ENCODE results near the gene KIRREL3.

KIRREL3 gene

GRCh38 chr11:126523441-126524205, 476.9 kb downstream of the KIRREL3 start:
- in situ Hi-C loops (cut with MboI; ENCODE audit: low pct_unique_long_range_greater_than_20kb, low sequenced_read_pairs, unreplicated experiment), result no loop called here
- no peak for DNase-seq (ENCODE audit: low spot score)

GRCh38 chr11:126522606-126523005, 478.0 kb downstream of the KIRREL3 start:
- TF ChIP-seq CTCF (IDR thresholded peaks at IDR 0.05; ENCODE audit: extremely low read depth, insufficient read depth, missing control alignments), result no peak
- DNase-seq (ENCODE audit: low spot score), result no peak
- in situ Hi-C loops (cut with MboI; ENCODE audit: low pct_unique_long_range_greater_than_20kb, low sequenced_read_pairs, unreplicated experiment), result no loop called here

More at GRCh38 chr11:126523441-126524205, 476.9 kb downstream of the KIRREL3 start:
- TF ChIP-seq CTCF (IDR thresholded peaks at IDR 0.05; ENCODE audit: extremely low read depth, insufficient read depth, missing control alignments), result no peak

GRCh38 chr11:126522152-126522551, 478.4 kb downstream of the KIRREL3 start:
- in situ Hi-C loops (cut with MboI; ENCODE audit: low pct_unique_long_range_greater_than_20kb, low sequenced_read_pairs, unreplicated experiment), result no loop called here
- no peak for TF ChIP-seq CTCF (IDR thresholded peaks at IDR 0.05; ENCODE audit: extremely low read depth, insufficient read depth, missing control alignments)
- no peak for DNase-seq (ENCODE audit: low spot score)

- in situ Hi-C loops (cut with MboI; ENCODE audit: low pct_unique_long_range_greater_than_20kb, low sequenced_read_pairs, unreplicated experiment), result no loop called here
- DNase-seq (ENCODE audit: low spot score), result no peak
- no peak for TF ChIP-seq CTCF (IDR thresholded peaks at IDR 0.05; ENCODE audit: extremely low read depth, insufficient read depth, missing control alignments)
Observed at GRCh38 chr11:126521196-126521595, 479.4 kb downstream of the KIRREL3 start.

GRCh38 chr11:126519764-126520734, 480.5 kb downstream of the KIRREL3 start:
- in situ Hi-C loops (cut with MboI; ENCODE audit: low pct_unique_long_range_greater_than_20kb, low sequenced_read_pairs, unreplicated experiment), result no loop called here
- no peak for TF ChIP-seq CTCF (IDR thresholded peaks at IDR 0.05; ENCODE audit: extremely low read depth, insufficient read depth, missing control alignments)

GRCh38 chr11:126518972-126519690, 481.4 kb downstream of the KIRREL3 start:
- in situ Hi-C loops (cut with MboI; ENCODE audit: low pct_unique_long_range_greater_than_20kb, low sequenced_read_pairs, unreplicated experiment), result no loop called here
- DNase-seq (ENCODE audit: low spot score), result no peak
- no peak for TF ChIP-seq CTCF (IDR thresholded peaks at IDR 0.05; ENCODE audit: extremely low read depth, insufficient read depth, missing control alignments)

More at GRCh38 chr11:126519764-126520734, 480.5 kb downstream of the KIRREL3 start:
- no peak for DNase-seq (ENCODE audit: low spot score)

Data from GM13977 (cell line).